GM08714 (cell line): Measurements from ENCODE around the gene MYLIP.

Experiments used
- H3K4me3 ChIP-seq: fragments of 200-500 bp; sonication (Bioruptor generic); 2 replicates; pipeline ENCODE4 v1.5.1; 2014; ENCODE audit warnings: mild to moderate bottlenecking, low read length, inconsistent platforms
- ZNF274 ChIP-seq: IDR thresholded peaks from 2 replicates; pipeline ENCODE4 v1.6.1; 2012; ENCODE audit warnings: mild to moderate bottlenecking, low read depth, low read length

The MYLIP gene

DNA sequence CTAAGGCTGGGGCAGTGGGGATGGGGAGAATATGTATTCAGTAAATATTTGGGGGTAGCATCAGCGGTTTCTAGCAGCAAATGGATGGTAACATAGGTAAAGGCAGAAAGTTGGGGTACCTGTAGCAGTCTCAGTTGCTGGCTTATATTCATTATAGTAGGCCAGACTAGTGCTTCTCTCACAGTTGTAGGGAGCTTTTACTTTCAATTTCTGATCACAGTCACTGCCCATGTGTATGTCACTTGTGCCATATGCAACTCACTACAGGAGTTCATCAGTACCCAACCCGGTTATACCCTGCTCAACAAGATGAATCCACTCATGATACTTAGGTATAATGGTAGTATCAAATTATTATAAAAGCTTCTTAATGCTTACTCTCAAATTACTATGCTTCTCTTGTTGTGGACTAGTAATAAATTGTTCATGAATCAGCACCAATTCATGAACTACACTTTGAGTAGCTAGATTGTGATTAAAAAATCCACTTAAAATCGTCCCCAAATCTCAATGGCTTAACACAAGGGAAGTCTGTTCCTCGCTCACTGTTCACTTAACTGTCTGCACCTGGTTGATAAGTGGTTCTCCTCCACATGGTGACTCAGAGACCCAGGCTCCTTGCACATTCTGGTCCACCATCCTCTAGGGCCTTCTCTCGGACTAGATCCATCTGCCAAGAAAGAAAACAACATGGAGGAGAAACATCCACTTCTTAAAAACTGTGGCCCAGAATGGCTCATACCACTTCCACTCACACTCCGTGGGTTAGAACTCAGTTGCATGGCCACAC lies 31.3 kb upstream of the MYLIP start:
- no peak for TF ChIP-seq ZNF274
- no peak overlapping the region for H3K4me3 ChIP-seq

DNA sequence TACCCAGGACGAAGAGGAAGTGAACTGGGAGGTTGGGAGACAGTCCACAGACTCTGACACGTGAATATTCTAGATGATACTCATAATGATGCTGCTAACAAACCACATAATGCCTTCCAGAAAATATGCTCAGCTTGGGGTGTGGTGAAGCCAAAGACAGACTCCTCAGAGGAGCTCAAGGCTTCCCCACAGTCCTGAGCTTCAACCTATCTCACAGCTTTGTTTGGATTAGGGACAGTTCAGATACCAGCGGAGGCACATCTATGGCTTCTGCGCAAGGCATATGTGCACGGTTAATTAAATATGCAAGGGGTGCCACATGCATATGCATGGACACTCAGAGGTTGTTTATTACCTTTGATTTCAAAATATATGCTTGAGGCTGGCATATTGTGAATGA lies 30.7 kb upstream of the MYLIP start:
- TF ChIP-seq ZNF274, result no peak
- no peak overlapping the region for H3K4me3 ChIP-seq

DNA sequence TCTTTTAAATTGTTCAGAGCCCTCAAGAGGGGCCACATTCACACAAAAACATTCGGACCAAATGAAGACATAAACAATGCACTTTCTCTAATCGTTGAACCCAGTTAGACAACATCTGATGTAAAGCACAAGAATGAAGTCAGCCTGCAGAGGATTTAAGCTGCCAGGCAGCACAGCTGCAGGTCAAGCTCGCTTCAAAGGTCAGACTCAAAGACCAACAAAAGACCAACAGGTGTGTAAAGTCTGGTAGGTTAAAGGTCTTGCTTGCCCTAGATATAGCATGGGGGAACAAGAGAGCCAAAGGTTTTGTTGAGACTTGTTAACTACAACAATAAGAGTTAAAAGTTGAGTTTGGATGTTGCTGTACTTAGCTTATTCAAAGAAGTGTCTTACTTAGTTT lies 26.7 kb upstream of the MYLIP start:
- TF ChIP-seq ZNF274, result no peak
- no peak overlapping the region for H3K4me3 ChIP-seq

DNA sequence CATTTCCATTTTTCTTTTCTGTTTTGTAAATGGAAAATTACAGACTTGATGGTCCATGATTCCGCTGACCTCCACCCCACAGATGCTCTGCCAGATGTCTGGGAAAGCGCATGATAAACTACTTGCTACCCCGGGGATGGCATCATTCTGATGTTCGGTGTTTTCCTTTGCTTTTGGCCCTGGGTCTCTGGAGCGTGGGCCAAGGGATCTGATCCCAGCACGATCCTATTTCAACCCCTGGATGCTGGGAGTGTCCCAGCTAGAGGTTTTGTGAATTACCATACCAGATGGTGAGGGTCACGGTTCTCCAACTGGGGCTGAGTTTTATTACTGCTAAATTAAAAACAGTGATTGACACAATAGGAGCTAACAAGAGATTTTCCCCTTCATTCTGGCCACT lies 25.2 kb upstream of the MYLIP start:
- H3K4me3 ChIP-seq, result no peak overlapping the region
- no peak for TF ChIP-seq ZNF274

DNA sequence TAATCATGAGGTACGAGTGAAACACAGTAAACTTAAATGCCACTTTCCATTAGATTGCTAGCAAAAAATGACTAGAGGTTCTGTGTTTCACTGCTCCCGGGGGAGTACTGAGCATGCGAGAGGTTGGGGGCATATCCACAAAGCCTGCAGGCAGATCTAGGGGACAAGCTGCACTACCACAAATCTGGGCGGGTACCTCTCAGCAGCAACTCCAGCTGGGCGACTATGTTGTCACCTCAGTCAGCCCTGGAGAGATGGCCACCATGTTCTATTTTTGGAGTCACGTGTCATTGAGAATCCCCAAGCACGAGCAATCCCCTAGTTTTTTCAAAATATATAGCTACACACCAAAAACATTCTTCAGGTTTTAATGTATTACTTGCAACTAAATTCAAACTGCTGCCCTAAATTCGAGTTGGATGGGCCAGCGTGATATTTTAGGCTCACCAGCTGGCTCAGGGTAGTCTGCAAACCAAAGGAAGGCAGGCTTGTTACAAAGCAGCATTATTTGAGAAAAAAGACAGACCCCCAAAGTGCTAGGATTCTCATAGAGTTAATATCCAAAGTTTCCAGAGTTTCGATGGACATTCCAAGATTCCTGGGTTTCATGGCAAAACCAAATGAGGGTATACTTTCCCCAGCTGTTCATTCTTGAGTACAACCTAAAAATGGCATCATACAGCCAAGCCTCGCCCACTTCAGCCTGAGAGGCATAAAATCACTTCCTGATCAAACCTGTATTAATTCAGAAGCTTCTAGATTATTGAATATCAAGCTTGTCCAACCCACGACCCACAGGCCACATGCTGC lies 24.1 kb upstream of the MYLIP start:
- no peak overlapping the region for H3K4me3 ChIP-seq
- TF ChIP-seq ZNF274, result no peak

DNA sequence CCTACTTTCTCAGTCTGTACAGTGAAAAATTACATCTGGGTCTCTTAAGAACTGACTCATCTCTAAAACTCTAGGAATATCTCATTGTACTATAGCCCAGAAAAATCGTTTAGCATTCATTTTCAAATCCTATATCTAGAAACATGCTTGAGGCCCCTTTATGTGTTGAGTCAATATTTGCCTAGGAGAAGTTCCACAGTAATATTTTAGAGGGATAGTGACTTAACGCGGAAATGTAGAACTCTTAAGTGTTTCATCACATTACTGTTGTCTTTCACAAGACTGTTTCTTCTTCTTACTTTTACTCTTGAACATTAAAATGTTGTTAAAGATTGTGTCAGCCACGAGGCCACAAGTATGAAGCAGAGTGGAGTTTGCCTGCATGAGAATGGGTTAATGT lies 23.0 kb upstream of the MYLIP start:
- no peak for TF ChIP-seq ZNF274
- no peak overlapping the region for H3K4me3 ChIP-seq

DNA sequence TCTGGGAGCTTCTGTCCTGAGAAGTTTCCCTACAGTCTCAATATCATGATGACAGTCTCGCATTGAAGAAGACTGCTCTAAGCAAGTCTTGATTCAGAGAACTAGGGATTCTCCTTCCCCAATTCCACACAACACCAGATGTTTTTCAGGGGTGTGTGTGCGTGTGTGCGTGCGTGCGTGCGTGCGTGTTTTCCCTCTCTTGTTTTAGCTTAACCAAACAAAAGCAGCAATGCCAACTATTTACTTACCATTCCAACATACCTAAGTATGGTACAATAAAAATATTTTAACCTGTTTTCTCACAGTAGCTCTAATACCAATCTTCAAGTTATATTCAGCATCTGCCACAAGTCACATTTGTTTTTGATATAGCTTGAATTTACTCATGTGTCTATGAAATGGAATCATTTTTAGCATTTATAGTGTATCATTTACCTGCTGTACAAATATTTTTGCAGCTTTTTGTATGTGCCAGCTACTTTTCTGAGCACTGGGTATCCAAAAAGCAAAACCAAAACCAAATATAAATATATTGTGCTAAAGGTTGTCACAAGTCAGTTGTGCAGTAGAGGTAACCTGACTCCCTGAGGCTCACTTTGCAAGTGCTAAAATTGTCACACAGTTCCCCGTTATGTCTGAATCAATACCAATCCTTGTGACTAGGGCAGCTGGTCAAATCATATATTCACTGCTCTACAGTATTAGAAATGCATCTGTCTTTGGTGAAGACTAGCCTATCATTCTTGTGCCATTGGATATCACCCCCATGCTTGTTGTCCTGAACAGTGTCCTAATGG lies 21.7 kb upstream of the MYLIP start:
- H3K4me3 ChIP-seq, result no peak overlapping the region
- TF ChIP-seq ZNF274, result no peak

DNA sequence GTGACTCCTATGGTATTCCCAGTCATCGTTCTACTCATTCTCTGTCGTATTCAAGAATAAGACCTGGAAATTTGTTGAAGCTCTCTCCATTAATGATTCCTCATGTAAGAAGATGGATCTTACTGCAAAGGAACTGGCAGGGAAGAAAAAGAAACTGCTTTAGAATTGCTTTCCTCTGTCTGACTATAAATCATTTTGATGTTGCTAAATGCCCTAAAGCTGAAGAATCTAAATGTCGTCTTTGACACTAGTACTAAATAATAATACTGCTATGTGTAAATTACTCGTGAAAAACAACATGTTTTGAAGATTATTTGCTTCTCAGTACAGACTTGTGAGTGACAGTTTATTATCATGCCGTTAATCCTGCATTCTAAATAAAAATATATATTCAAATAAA lies 20.5 kb upstream of the MYLIP start:
- H3K4me3 ChIP-seq, result no peak overlapping the region
- no peak for TF ChIP-seq ZNF274

DNA sequence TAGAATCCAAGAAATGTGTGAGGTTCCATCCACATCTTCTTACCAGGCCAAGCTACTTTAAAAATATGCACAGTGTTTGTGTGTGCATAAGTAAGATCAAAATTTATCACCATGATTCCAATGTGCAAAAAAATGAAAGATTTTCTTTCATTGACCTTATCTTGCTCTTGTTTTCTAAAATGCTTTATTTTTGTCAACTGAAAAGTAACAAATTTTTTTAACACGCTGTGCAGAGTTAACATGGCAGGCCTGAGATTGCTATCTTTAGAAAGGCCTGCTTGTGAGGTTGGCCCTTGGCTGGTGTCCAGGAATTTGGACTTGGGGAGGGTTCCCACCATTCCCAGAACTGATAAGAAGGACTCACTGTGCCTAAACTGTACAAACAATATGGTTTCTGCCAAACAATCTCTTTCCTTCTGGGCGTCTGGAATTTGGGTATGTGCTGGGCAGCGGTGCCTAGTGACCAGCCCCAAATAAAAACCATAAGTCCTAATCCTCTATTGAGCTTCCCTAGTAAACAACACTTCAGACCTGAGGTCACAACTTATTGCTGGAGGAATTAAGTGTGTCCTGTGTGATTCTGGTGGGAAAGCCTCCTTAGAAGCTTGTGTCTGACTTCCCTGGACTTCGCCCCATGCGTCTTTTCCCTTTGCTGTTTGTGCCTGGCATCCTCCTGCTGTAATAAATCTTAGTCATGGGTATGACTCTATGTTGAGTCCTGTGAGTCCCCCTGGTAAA lies 19.8 kb upstream of the MYLIP start:
- no peak overlapping the region for H3K4me3 ChIP-seq
- TF ChIP-seq ZNF274, result no peak

DNA sequence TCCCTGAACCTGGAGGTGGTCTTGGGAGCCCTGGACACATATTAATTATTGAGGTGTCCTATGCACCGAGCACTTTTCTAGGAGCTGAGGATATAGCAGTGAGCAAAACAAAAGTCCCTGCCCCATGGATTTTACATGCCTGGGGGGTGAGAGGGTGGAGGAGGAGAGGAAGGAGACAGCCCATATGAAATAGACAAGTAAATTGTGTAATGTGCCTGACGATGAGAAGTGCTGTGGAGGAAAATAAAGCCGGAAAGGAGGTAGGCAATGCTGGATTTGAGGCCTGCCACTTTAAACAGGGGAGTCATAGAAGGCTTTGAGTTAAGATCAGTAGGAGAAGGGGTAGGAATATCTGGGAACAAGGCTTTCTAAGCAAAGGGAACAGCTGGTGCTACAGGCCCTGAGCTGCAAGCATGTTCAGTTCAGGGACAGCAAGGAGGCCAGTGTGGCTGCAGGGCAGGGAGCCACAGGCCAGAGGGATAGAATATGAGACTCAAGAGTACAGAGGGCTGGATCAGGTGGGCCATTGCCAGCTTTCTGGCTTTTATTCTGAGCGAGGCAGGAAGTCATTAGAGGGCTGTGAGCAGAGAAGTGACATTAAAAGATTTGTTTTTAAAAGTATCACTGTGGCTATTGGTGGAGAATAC lies 19.1 kb upstream of the MYLIP start:
- no peak for TF ChIP-seq ZNF274
- no peak overlapping the region for H3K4me3 ChIP-seq

DNA sequence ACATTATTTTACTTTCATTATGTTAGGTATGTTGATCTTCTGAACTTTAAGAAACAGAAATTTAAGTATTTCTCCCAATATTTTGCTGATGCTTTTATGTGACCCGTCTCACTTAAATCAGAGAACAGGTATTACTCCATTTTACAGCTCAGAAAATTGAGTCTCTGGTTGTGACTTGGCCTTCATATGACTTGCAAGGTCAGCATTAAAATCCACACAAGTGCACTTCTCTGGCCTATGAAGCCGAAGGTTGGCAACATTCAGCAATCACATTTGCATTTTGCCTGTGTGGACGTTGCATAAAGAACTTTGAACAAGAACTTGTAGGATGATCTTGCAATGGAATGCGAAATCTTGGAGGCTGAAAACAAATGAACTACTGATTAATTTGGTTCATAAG lies 10.1 kb upstream of the MYLIP start:
- H3K4me3 ChIP-seq, result no peak overlapping the region
- TF ChIP-seq ZNF274, result no peak

DNA sequence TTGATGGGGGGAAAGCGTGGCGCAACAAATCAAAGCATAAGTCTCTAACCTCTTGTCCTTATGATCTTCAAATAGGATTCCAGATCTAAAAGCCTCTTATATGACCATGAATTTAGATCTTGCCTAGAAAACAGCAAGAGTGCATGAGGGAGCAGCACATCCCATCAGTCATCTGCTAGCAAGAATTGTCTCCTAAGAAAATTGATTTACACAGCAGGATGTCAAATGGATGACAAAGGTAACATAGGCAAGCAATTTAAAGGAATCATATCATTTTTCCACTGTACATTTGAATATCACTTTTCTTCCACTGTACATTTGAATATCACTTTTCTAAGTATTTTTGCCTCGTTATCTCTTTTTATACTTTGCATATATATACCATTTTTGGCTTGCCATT lies 7.5 kb upstream of the MYLIP start:
- H3K4me3 ChIP-seq, result no peak overlapping the region
- TF ChIP-seq ZNF274, result no peak

DNA sequence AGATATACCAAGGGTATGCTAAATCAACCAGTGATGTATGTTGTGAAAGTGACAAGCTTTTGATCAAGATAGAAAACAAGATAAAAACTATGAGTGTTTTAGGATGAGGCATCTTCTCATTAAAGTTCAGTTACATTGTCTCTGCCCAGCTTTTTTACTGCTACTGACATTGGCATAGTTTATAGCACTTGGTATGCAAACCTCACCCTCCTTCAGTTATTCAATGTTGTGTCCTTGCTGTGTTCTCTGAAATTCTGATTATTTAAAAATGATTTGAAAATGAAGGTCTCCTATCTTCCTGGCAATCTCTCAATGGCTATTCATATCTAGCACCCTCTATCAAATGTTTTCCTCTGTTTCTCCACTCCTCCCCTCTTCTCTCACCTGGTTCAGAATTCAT lies 6.7 kb upstream of the MYLIP start:
- no peak for TF ChIP-seq ZNF274
- H3K4me3 ChIP-seq, result no peak overlapping the region
